GM18907 (cell line): ENCODE data around the gene LTBP1.

Source experiments
- ATAC-seq: cut with Tn5 transposase; IDR thresholded peaks from one replicate; pipeline ENCODE4 v1.9.1; 2021; ENCODE audit warnings: mild to moderate bottlenecking, moderate library complexity; ENCODE audit not compliant: unreplicated experiment

LTBP1 gene

GRCh38 chr2:33008716-33009115 lies 62.0 kb downstream of the LTBP1 start:
- ATAC-seq, result no peak

GRCh38 chr2:33009249-33009648 lies 62.5 kb downstream of the LTBP1 start:
- no peak for ATAC-seq

- ATAC-seq, result no peak
These were observed 64.6 kb downstream of the LTBP1 start for GRCh38 chr2:33011373-33011772.

GRCh38 chr2:33011941-33012340 lies 65.2 kb downstream of the LTBP1 start:
- ATAC-seq, result no peak

GRCh38 chr2:33013684-33014110 lies 66.9 kb downstream of the LTBP1 start:
- no peak for ATAC-seq

- no peak for ATAC-seq
These were observed 67.5 kb downstream of the LTBP1 start for GRCh38 chr2:33014268-33014667.

- ATAC-seq, result no peak
These were observed 68.8 kb downstream of the LTBP1 start for GRCh38 chr2:33015421-33016142.

GRCh38 chr2:33018271-33018670 lies 71.5 kb downstream of the LTBP1 start:
- ATAC-seq, result no peak

- ATAC-seq, result no peak
These were observed 73.0 kb downstream of the LTBP1 start for GRCh38 chr2:33019796-33020195.

- no peak for ATAC-seq
These were observed 74.1 kb downstream of the LTBP1 start for GRCh38 chr2:33020883-33021282.

GRCh38 chr2:33021542-33022227 lies 74.9 kb downstream of the LTBP1 start:
- no peak for ATAC-seq

GRCh38 chr2:33022395-33022985 lies 75.7 kb downstream of the LTBP1 start:
- ATAC-seq, result no peak

GRCh38 chr2:33022989-33023727 lies 76.4 kb downstream of the LTBP1 start:
- no peak for ATAC-seq

GRCh38 chr2:33023728-33024500 lies 77.2 kb downstream of the LTBP1 start:
- no peak for ATAC-seq

- ATAC-seq, result no peak
These were observed 78.0 kb downstream of the LTBP1 start for GRCh38 chr2:33024758-33025157.

- no peak for ATAC-seq
These were observed 82.7 kb downstream of the LTBP1 start for GRCh38 chr2:33029459-33029858.

- ATAC-seq, result no peak
These were observed 83.2 kb downstream of the LTBP1 start for GRCh38 chr2:33029926-33030325.

- ATAC-seq, result no peak
These were observed 83.6 kb downstream of the LTBP1 start for GRCh38 chr2:33030326-33030725.

- no peak for ATAC-seq
These were observed 85.5 kb downstream of the LTBP1 start for GRCh38 chr2:33032245-33032644.

GRCh38 chr2:33033606-33034081 lies 86.9 kb downstream of the LTBP1 start:
- ATAC-seq, result no peak

- no peak for ATAC-seq
These were observed 88.0 kb downstream of the LTBP1 start for GRCh38 chr2:33034784-33035183.
